Natural killer cell treated with Interleukin-12 subunit alpha and Interleukin-12 subunit beta and Interleukin-15 and Interleukin-18, amount 100 ng/mL, for 72 hours (primary cell): ENCODE data around the gene EHD4. TPM values are rescaled to one million over a fixed set of nuclear protein-coding genes. Genes with fewer than 3 reads are reported as not detected.
A peak's percentile ranks its signal among the peaks of the same experiment; 100 is the strongest.

Source experiments
- ATAC-seq, 2 donors: fragments of 150-1000 bp; cut with Tn5 transposase in 1 of 2; sonication (Bioruptor Pico), chemical (Tn5 transposase) in 1 of 2; 2 replicates each; pipeline ENCODE4 v1.10.0; 2021
- DNase-seq: peaks from one replicate; pipeline ENCODE4 v3.0.0; 2022; ENCODE audit warnings: low spot score
- H3K27ac Mint-ChIP-seq, 2 donors: 1 replicate in 1 of 2; 2 replicates in 1 of 2; pipeline ENCODE4 v1.8.0; 2022; ENCODE audit warnings: mixed read lengths in 2 of 2, mild to moderate bottlenecking in 1 of 2, moderate library complexity in 1 of 2
- H3K27me3 Mint-ChIP-seq, 2 donors: 1 replicate in 1 of 2; 2 replicates in 1 of 2; pipeline ENCODE4 v1.8.0; 2022; ENCODE audit warnings: mixed read lengths in 2 of 2
- H3K36me3 Mint-ChIP-seq: one replicate; pipeline ENCODE4 v1.8.0; 2022; ENCODE audit warnings: mixed read lengths
- H3K4me1 Mint-ChIP-seq, 2 donors: 1 replicate in 1 of 2; 2 replicates in 1 of 2; pipeline ENCODE4 v1.8.0; 2022; ENCODE audit warnings: low read depth in 2 of 2, mixed read lengths in 2 of 2, mild to moderate bottlenecking in 1 of 2
- H3K4me3 Mint-ChIP-seq: one replicate; pipeline ENCODE4 v1.8.0; 2022; ENCODE audit warnings: mixed read lengths
- H3K9me3 Mint-ChIP-seq: 2 replicates; pipeline ENCODE4 v1.8.0; 2022; ENCODE audit warnings: mixed read lengths
- total RNA-seq, 2 donors: library from RNA; stranded (reverse); gene quantifications; one replicate each; pipeline ENCODE4 v1.2.3, GENCODE V29; 2022

EHD4 gene
- total RNA-seq, 2 donors from 2014 or later = 19.9 to 24.5 TPM

- Mint-ChIP-seq H3K27ac (no peak overlapping the region), H3K4me3 (no peak overlapping the region), H3K4me1 (peaks cover 6 to 10% of the 10 kb centered on the region in 2 donors), H3K36me3 (no peaks in the 10 kb centered on the region), H3K27me3 (peaks cover 11 to 12% of the 10 kb centered on the region in 2 donors), H3K9me3 (no peaks in the 10 kb centered on the region)
- ATAC-seq (no peak), DNase-seq (no peak)
Observed at GRCh38 chr15:41879321-41879845, 93.0 kb downstream of the EHD4 start.

GRCh38 chr15:41878355-41878699 lies 94.0 kb downstream of the EHD4 start:
- Mint-ChIP-seq H3K9me3 (no peaks in the 10 kb centered on the region), H3K4me3 (no peak overlapping the region), H3K4me1 (peaks cover 6 to 10% of the 10 kb centered on the region in 2 donors), H3K27ac (no peak overlapping the region), H3K27me3 (peaks cover 11 to 12% of the 10 kb centered on the region in 2 donors), H3K36me3 (no peaks in the 10 kb centered on the region)
- ATAC-seq = no peak
- DNase-seq = no peak

- no peaks in the 10 kb centered on the region for H3K36me3 Mint-ChIP-seq
- H3K4me1 Mint-ChIP-seq = peaks cover 6 to 10% of the 10 kb centered on the region in 2 donors
- peaks cover 11 to 12% of the 10 kb centered on the region in 2 donors for H3K27me3 Mint-ChIP-seq
- no peak overlapping the region for H3K4me3 Mint-ChIP-seq
- no peak for DNase-seq
- no peak overlapping the region for H3K27ac Mint-ChIP-seq
- no peak for ATAC-seq
- no peaks in the 10 kb centered on the region for H3K9me3 Mint-ChIP-seq
Observed at GRCh38 chr15:41877631-41878354, 94.6 kb downstream of the EHD4 start.

GRCh38 chr15:41876689-41877088 lies 95.7 kb downstream of the EHD4 start:
- ATAC-seq (no peak), DNase-seq (no peak)
- Mint-ChIP-seq H3K4me3 (no peak overlapping the region), H3K27me3 (peaks cover 11 to 12% of the 10 kb centered on the region in 2 donors), H3K9me3 (no peaks in the 10 kb centered on the region), H3K27ac (no peak overlapping the region), H3K36me3 (no peaks in the 10 kb centered on the region), H3K4me1 (peaks cover 6 to 10% of the 10 kb centered on the region in 2 donors)

- H3K27ac Mint-ChIP-seq = no peak overlapping the region
- H3K27me3 Mint-ChIP-seq = peaks cover 6% of the 10 kb centered on the region in 2 donors
- no peaks in the 10 kb centered on the region for H3K36me3 Mint-ChIP-seq
- H3K4me1 Mint-ChIP-seq = peaks cover 2 to 4% of the 10 kb centered on the region in 2 donors
- ATAC-seq (no peak), DNase-seq (no peak)
- H3K9me3 Mint-ChIP-seq = no peaks in the 10 kb centered on the region
- H3K4me3 Mint-ChIP-seq = no peak overlapping the region
Observed at GRCh38 chr15:41876007-41876406, 96.3 kb downstream of the EHD4 start.

- Mint-ChIP-seq H3K4me3 (no peak overlapping the region), H3K9me3 (no peaks in the 10 kb centered on the region), H3K36me3 (no peaks in the 10 kb centered on the region), H3K27me3 (no peaks in the 10 kb centered on the region), H3K4me1 (peaks cover 0 to 5% of the 10 kb centered on the region in 2 donors), H3K27ac (no peak overlapping the region)
- DNase-seq (no peak), ATAC-seq (no peak)
Observed at GRCh38 chr15:41874736-41875135, 97.6 kb downstream of the EHD4 start.

GRCh38 chr15:41873711-41874110 lies 98.6 kb downstream of the EHD4 start:
- H3K4me1 Mint-ChIP-seq = peaks cover 0 to 5% of the 10 kb centered on the region in 2 donors
- ATAC-seq (no peak), DNase-seq (no peak)
- no peak overlapping the region for H3K27ac Mint-ChIP-seq
- H3K4me3 Mint-ChIP-seq = no peak overlapping the region
- H3K27me3 Mint-ChIP-seq = no peaks in the 10 kb centered on the region
- H3K9me3 Mint-ChIP-seq = no peaks in the 10 kb centered on the region
- no peaks in the 10 kb centered on the region for H3K36me3 Mint-ChIP-seq

GRCh38 chr15:41872166-41872747 lies 100.1 kb downstream of the EHD4 start:
- ATAC-seq (no peak), DNase-seq (no peak)
- H3K36me3 Mint-ChIP-seq = no peaks in the 10 kb centered on the region
- H3K27ac Mint-ChIP-seq = no peak overlapping the region
- no peaks in the 10 kb centered on the region for H3K9me3 Mint-ChIP-seq
- no peak overlapping the region for H3K4me3 Mint-ChIP-seq
- H3K4me1 Mint-ChIP-seq = peaks cover 0 to 5% of the 10 kb centered on the region in 2 donors
- H3K27me3 Mint-ChIP-seq = no peaks in the 10 kb centered on the region

GRCh38 chr15:41871175-41871905 lies 101.0 kb downstream of the EHD4 start:
- Mint-ChIP-seq H3K36me3 (no peaks in the 10 kb centered on the region), H3K27ac (no peak overlapping the region), H3K4me1 (peaks cover 0 to 5% of the 10 kb centered on the region in 2 donors), H3K27me3 (no peaks in the 10 kb centered on the region), H3K4me3 (no peak overlapping the region), H3K9me3 (no peaks in the 10 kb centered on the region)
- no peak for DNase-seq
- no peak for ATAC-seq

GRCh38 chr15:41870689-41871081 lies 101.7 kb downstream of the EHD4 start:
- peak in 1 of 2 donors; percentile 59 for ATAC-seq
- Mint-ChIP-seq H3K27me3 (no peaks in the 10 kb centered on the region), H3K27ac (no peak overlapping the region), H3K4me3 (no peak overlapping the region), H3K4me1 (peaks cover 0 to 5% of the 10 kb centered on the region in 2 donors), H3K9me3 (no peaks in the 10 kb centered on the region), H3K36me3 (no peaks in the 10 kb centered on the region)
- no peak for DNase-seq

GRCh38 chr15:41869770-41870688 lies 102.3 kb downstream of the EHD4 start:
- no peak overlapping the region for H3K27ac Mint-ChIP-seq
- ATAC-seq (no peak), DNase-seq (no peak)
- H3K9me3 Mint-ChIP-seq = no peaks in the 10 kb centered on the region
- H3K4me3 Mint-ChIP-seq = no peak overlapping the region
- no peaks in the 10 kb centered on the region for H3K36me3 Mint-ChIP-seq
- H3K4me1 Mint-ChIP-seq = peaks cover 0 to 5% of the 10 kb centered on the region in 2 donors
- H3K27me3 Mint-ChIP-seq = no peaks in the 10 kb centered on the region

GRCh38 chr15:41868321-41868720 lies 104.0 kb downstream of the EHD4 start:
- no peak overlapping the region for H3K4me3 Mint-ChIP-seq
- DNase-seq = no peak
- H3K27me3 Mint-ChIP-seq = no peaks in the 10 kb centered on the region
- no peaks in the 10 kb centered on the region for H3K9me3 Mint-ChIP-seq
- no peaks in the 10 kb centered on the region for H3K36me3 Mint-ChIP-seq
- no peak overlapping the region for H3K27ac Mint-ChIP-seq
- no peak for ATAC-seq
- peaks cover 0 to 5% of the 10 kb centered on the region in 2 donors for H3K4me1 Mint-ChIP-seq

GRCh38 chr15:41866872-41867579 lies 105.3 kb downstream of the EHD4 start:
- DNase-seq (no peak), ATAC-seq (no peak)
- H3K9me3 Mint-ChIP-seq = no peaks in the 10 kb centered on the region
- no peaks in the 10 kb centered on the region for H3K36me3 Mint-ChIP-seq
- no peak overlapping the region for H3K27ac Mint-ChIP-seq
- H3K27me3 Mint-ChIP-seq = no peaks in the 10 kb centered on the region
- peaks cover 3 to 5% of the 10 kb centered on the region in 2 donors for H3K4me1 Mint-ChIP-seq
- H3K4me3 Mint-ChIP-seq = no peak overlapping the region
